ENCODE data around the gene FBP1. TPM values are rescaled to one million over a fixed set of nuclear protein-coding genes. Genes with fewer than 3 reads are reported as not detected.

Gene FBP1
- total RNA-seq, 1 donor from 2014 or later: not detected

GRCh38 chr9:94639999-94640376, 670 bp upstream of the FBP1 start:
- Mint-ChIP-seq H3K27me3 (ENCODE audit: low read depth) (peaks cover 13% of the 10 kb centered on the region), H3K9me3 (ENCODE audit: low read depth) (no peaks in the 10 kb centered on the region)

GRCh38 chr9:94638335-94639060, 820 bp downstream of the FBP1 start:
- H3K36me3 Mint-ChIP-seq (ENCODE audit: low read depth): peaks cover 2% of the 10 kb centered on the region
- no peaks in the 10 kb centered on the region for H3K9me3 Mint-ChIP-seq (ENCODE audit: low read depth)
- TF ChIP-seq, protein P1, sequence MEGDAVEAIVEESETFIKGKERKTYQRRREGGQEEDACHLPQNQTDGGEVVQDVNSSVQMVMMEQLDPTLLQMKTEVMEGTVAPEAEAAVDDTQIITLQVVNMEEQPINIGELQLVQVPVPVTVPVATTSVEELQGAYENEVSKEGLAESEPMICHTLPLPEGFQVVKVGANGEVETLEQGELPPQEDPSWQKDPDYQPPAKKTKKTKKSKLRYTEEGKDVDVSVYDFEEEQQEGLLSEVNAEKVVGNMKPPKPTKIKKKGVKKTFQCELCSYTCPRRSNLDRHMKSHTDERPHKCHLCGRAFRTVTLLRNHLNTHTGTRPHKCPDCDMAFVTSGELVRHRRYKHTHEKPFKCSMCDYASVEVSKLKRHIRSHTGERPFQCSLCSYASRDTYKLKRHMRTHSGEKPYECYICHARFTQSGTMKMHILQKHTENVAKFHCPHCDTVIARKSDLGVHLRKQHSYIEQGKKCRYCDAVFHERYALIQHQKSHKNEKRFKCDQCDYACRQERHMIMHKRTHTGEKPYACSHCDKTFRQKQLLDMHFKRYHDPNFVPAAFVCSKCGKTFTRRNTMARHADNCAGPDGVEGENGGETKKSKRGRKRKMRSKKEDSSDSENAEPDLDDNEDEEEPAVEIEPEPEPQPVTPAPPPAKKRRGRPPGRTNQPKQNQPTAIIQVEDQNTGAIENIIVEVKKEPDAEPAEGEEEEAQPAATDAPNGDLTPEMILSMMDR (IDR thresholded peaks at IDR 0.05): no peak
- peaks cover 13% of the 10 kb centered on the region for H3K27me3 Mint-ChIP-seq (ENCODE audit: low read depth)
- no peak for DNase-seq (ENCODE audit: low spot score)
- peaks cover 14% of the 10 kb centered on the region for H3K4me1 Mint-ChIP-seq (ENCODE audit: low read depth)
- H3K4me3 Mint-ChIP-seq (ENCODE audit: unreplicated experiment): peak overlapping the region; percentile 82
- no peak overlapping the region for H3K27ac Mint-ChIP-seq (ENCODE audit: unreplicated experiment)

More at GRCh38 chr9:94639999-94640376, 670 bp upstream of the FBP1 start:
- TF ChIP-seq, protein P1 (IDR thresholded peaks at IDR 0.05): no peak
- no peak overlapping the region for H3K27ac Mint-ChIP-seq (ENCODE audit: unreplicated experiment)
- peaks cover 14% of the 10 kb centered on the region for H3K4me1 Mint-ChIP-seq (ENCODE audit: low read depth)
- H3K36me3 Mint-ChIP-seq (ENCODE audit: low read depth): peaks cover 2% of the 10 kb centered on the region
- DNase-seq (ENCODE audit: low spot score): no peak
- peak overlapping the region; percentile 82 for H3K4me3 Mint-ChIP-seq (ENCODE audit: unreplicated experiment)

DNA sequence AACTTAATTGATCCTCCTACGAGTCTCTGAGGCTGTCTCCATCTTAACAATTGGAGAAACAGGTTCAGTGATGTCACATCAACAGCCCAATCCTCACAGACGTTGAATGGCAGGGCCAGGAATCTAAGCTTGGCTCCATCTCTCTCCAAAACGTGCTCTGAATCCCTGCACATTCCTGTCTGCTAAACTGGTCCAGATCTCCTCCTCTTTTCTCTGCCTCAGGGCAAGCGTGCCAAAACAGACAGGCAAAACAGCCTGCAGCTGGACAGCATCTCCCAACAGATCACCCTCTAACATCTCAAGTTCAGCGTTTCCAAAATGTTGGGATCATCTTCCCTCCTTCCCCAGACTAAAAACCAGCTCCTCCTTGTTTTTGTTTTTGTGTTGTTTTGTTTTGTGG, 6.6 kb downstream of the FBP1 start:
- Mint-ChIP-seq H3K27ac (ENCODE audit: unreplicated experiment) (no peak overlapping the region), H3K27me3 (ENCODE audit: low read depth) (peaks cover 13% of the 10 kb centered on the region), H3K4me1 (ENCODE audit: low read depth) (peaks cover 6% of the 10 kb centered on the region), H3K9me3 (ENCODE audit: low read depth) (no peaks in the 10 kb centered on the region), H3K4me3 (ENCODE audit: unreplicated experiment) (no peak overlapping the region), H3K36me3 (ENCODE audit: low read depth) (no peaks in the 10 kb centered on the region)
- no peak for DNase-seq (ENCODE audit: low spot score)
- TF ChIP-seq, protein P1 (IDR thresholded peaks at IDR 0.05): no peak

DNA sequence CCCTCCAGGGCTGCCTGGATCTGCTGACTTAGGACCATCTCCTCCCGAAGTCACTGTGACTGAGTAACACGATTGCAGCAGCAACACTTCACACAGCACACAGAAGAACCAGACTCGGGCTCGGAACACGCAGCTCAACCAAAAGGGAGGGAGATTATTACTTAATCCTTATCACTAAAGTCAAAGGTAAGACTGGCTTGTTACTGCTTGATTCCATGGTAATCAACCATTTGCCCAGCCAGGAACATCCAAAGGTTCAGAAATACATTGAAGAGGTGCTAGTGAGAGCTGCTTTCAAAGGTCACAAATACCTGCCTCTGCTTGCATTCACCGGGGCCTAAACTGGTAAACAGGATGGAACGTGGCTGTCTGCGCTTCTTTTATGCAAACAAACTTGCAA, 7.7 kb downstream of the FBP1 start:
- no peak overlapping the region for H3K27ac Mint-ChIP-seq (ENCODE audit: unreplicated experiment)
- peaks cover 6% of the 10 kb centered on the region for H3K4me1 Mint-ChIP-seq (ENCODE audit: low read depth)
- H3K27me3 Mint-ChIP-seq (ENCODE audit: low read depth): peaks cover 11% of the 10 kb centered on the region
- H3K4me3 Mint-ChIP-seq (ENCODE audit: unreplicated experiment): no peak overlapping the region
- no peaks in the 10 kb centered on the region for H3K9me3 Mint-ChIP-seq (ENCODE audit: low read depth)
- H3K36me3 Mint-ChIP-seq (ENCODE audit: low read depth): no peaks in the 10 kb centered on the region
- TF ChIP-seq, protein P1 (IDR thresholded peaks at IDR 0.05): no peak
- DNase-seq (ENCODE audit: low spot score): no peak

DNA sequence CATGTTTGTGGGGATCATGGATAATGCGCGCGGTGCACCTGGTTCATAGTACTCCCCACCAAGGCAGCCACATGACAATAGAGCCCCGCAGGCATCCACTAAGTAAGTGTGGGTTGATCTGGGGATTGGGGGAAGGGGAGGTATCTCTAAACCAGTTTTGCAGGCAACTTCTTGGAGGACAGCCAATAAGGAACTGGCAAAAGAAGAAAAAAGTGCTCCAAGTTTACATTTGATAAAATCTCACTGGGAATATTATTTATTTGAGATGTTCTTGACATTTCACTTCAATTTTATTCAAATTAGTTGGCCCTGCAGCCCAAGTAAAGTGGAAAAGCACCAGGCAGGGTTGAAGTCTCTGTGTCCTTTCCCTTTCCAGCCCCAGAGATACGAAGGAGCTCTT, 8.5 kb downstream of the FBP1 start:
- Mint-ChIP-seq H3K27me3 (ENCODE audit: low read depth) (peaks cover 11% of the 10 kb centered on the region), H3K36me3 (ENCODE audit: low read depth) (no peaks in the 10 kb centered on the region), H3K4me1 (ENCODE audit: low read depth) (peaks cover 6% of the 10 kb centered on the region), H3K4me3 (ENCODE audit: unreplicated experiment) (no peak overlapping the region), H3K9me3 (ENCODE audit: low read depth) (no peaks in the 10 kb centered on the region), H3K27ac (ENCODE audit: unreplicated experiment) (no peak overlapping the region)
- TF ChIP-seq, protein P1 (IDR thresholded peaks at IDR 0.05): no peak
- no peak for DNase-seq (ENCODE audit: low spot score)
